ENCODE data around the gene ELOF1.

ELOF1 gene

DNA sequence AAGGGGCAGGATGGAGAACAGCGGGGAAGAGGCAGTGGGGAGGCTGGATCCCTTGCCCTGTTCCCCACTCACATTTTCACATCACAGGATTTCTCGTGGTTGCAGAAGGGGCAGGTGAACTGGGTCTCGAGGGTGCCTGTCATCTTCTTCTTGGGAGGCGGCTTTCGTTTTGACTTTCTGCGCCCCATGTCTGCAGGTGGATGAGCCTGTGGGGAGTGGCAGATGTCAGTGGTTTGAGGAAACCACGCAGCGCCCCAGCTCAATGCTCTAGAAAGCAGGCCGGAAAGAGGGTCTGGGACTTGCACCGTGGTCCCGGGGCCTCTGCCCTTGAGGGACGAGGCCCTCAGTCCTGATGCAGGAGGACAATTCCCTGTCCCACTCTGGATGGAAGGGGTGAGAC lies 4.9 kb downstream of the ELOF1 start:
- H3K4me3 ChIP-seq (replicated peaks; ENCODE audit: low read depth, low read length), result no peak overlapping the region
- TF ChIP-seq, protein P1, sequence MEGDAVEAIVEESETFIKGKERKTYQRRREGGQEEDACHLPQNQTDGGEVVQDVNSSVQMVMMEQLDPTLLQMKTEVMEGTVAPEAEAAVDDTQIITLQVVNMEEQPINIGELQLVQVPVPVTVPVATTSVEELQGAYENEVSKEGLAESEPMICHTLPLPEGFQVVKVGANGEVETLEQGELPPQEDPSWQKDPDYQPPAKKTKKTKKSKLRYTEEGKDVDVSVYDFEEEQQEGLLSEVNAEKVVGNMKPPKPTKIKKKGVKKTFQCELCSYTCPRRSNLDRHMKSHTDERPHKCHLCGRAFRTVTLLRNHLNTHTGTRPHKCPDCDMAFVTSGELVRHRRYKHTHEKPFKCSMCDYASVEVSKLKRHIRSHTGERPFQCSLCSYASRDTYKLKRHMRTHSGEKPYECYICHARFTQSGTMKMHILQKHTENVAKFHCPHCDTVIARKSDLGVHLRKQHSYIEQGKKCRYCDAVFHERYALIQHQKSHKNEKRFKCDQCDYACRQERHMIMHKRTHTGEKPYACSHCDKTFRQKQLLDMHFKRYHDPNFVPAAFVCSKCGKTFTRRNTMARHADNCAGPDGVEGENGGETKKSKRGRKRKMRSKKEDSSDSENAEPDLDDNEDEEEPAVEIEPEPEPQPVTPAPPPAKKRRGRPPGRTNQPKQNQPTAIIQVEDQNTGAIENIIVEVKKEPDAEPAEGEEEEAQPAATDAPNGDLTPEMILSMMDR (IDR thresholded peaks at IDR 0.05; ENCODE audit: low read depth, low read length, missing control alignments), result no peak
- no peak for DNase-seq (ENCODE audit: extremely low read depth, low read depth)

DNA sequence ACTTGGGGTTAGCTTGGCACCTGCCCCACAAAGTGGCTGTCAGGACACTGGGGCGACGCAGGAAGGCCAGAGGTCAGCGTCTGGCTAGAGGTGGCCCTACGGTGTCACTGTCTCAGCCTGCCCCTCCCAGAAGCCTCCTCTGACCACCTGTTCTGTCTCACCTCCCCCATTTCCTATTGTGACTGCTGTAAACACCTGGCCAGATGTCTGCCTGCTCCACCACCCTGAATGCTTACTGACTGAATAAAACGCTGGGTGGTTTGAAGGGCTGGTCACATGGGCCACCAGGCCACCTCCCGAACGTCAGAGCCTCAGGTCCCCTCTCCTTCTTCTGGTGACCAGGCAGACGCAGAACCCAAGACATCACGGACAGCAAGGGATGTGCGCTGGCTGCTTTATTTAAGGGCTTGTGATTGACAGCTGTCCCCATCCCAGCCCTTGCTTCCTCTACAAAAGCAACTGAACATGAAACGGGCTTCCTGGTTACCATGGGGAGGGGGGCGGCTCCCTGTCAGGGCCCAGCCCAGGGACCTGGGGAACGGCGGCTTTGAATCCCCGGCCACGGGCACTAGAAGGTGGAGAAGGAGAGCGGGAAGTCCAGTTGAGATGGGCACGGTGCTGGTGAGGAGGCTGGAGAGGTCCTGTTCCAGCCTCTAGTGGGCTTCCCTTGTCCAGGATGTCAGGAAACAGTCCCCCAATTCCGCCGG lies 6.2 kb downstream of the ELOF1 start:
- TF ChIP-seq, protein P1 (IDR thresholded peaks at IDR 0.05; ENCODE audit: low read depth, low read length, missing control alignments), result no peak
- H3K4me3 ChIP-seq (replicated peaks; ENCODE audit: low read depth, low read length), result no peak overlapping the region
- DNase-seq (ENCODE audit: extremely low read depth, low read depth), result no peak

DNA sequence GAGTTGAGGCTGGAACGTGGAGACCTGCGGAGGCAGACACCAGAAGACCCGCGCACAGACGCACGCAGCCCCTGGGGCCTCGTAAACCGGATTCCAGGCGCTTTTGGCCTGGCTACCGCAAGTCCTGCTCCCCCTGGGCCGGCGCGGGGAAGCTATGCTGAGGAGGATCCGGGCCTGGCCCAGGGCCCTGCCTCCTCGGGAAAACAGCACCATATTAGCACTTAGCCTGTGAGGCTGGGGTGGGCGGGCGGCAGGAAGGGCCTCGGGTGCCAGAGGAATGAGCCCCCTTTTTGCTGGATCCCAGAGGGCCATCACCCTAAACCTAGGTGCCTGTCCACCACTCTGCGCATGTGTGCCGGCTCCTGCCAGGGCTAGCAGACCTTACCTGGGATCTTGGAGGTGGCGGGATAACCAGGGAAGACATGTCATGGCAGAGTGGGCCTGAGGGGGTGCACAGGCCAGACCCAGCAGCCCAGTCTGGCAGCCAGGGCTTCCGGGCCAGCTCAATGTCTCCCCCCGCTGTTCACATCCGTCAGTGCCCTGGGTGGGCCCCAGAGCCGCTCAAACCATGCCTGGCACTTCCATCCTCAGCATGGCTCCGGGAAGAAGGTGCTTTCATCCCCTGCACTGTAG lies 7.3 kb downstream of the ELOF1 start:
- no peak overlapping the region for H3K4me3 ChIP-seq (replicated peaks; ENCODE audit: low read depth, low read length)
- TF ChIP-seq, protein P1 (IDR thresholded peaks at IDR 0.05; ENCODE audit: low read depth, low read length, missing control alignments), result peak; percentile 55
- no peak for DNase-seq (ENCODE audit: extremely low read depth, low read depth)

DNA sequence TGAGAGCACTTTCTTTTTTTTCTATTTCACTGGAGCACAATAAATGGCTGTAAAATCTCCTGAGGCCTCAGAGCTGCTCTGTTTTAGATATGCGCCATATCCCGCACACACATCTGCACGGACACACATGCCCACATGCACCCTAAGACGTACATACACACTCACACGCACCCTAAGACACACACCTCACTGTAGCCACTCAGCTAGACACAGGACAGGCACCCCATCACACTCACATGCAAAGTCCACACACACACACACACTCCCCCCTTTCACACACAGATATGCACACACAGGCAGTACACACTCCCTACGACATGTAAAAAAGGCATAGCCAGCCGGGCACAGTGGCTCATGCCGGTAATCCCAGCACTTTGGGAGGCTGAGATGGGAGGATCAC lies 8.8 kb downstream of the ELOF1 start:
- TF ChIP-seq, protein P1 (IDR thresholded peaks at IDR 0.05; ENCODE audit: low read depth, low read length, missing control alignments), result no peak
- no peak overlapping the region for H3K4me3 ChIP-seq (replicated peaks; ENCODE audit: low read depth, low read length)
- no peak for DNase-seq (ENCODE audit: extremely low read depth, low read depth)

DNA sequence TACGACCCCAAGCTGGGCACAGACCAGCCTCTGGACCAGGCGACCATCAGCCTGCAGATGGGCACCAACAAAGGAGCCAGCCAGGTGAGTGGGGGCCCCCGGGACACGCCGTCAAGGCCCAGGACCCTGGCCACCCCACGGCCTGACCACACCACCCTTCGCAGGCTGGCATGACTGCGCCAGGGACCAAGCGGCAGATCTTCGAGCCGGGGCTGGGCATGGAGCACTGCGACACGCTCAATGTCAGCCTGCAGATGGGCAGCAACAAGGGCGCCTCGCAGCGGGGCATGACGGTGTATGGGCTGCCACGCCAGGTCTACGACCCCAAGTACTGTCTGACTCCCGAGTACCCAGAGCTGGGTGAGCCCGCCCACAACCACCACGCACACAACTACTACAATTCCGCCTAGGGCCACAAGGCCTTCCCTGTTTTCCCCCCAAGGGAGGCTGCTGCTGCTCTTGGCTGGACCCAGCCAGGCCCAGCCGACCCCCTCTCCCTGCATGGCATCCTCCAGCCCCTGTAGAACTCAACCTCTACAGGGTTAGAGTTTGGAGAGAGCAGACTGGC lies 9.6 kb downstream of the ELOF1 start:
- TF ChIP-seq, protein P1 (IDR thresholded peaks at IDR 0.05; ENCODE audit: low read depth, low read length, missing control alignments), result no peak
- DNase-seq (ENCODE audit: extremely low read depth, low read depth), result no peak
- H3K4me3 ChIP-seq (replicated peaks; ENCODE audit: low read depth, low read length), result no peak overlapping the region

DNA sequence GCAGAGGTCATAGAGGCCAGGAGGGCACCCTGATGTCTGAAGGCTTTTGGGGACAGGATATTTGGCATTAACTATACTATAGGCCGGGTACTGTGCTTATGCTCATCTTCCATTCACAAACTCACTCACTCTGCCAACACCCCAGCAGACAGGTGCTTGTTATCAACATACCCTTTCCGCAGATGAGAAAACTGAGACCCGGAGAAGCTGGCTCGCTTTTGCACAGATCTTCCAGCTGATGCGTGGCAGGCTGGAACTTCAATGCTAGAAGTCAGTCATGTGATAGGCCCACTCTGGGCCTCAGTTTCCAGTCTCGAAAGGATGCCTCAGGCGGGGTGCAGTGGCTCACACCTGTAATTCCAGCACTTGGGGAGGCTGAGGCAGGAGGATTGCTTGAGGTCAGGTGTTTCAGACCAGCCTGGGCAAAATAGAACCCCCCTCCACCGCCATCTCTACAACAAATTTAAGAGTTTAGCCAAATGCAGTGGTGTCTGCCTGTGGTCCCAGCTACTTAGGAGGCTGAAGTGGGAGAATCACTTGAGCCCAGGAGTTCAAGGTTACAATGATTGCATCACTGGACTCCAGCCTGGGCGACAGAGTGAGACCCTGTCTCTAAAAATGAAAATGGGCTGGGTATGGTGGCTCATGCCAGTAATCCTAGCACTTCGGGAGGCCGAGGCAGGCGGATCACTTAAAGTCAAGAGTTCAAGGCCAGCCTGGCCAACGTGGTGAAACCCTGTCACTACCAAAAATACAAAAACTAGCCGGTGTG lies 10.9 kb downstream of the ELOF1 start:
- TF ChIP-seq, protein P1 (IDR thresholded peaks at IDR 0.05; ENCODE audit: low read depth, low read length, missing control alignments), result no peak
- H3K4me3 ChIP-seq (replicated peaks; ENCODE audit: low read depth, low read length), result no peak overlapping the region
- DNase-seq (ENCODE audit: extremely low read depth, low read depth), result no peak
